Anterior cingulate cortex (tissue), 58 donors: ENCODE results near the gene CCL18.
"Not testable (repeated sequence)": the region's sequence is repeated elsewhere in the genome, so short reads cannot be mapped to it uniquely, and the experiment has no call there.

Experiments used
- DNase-seq, 58 donors: peaks; one replicate each; lab custom pipeline; 2025; lab: John Stamatoyannopoulos, UW

CCL18 gene, protein sequence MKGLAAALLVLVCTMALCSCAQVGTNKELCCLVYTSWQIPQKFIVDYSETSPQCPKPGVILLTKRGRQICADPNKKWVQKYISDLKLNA

DNA sequence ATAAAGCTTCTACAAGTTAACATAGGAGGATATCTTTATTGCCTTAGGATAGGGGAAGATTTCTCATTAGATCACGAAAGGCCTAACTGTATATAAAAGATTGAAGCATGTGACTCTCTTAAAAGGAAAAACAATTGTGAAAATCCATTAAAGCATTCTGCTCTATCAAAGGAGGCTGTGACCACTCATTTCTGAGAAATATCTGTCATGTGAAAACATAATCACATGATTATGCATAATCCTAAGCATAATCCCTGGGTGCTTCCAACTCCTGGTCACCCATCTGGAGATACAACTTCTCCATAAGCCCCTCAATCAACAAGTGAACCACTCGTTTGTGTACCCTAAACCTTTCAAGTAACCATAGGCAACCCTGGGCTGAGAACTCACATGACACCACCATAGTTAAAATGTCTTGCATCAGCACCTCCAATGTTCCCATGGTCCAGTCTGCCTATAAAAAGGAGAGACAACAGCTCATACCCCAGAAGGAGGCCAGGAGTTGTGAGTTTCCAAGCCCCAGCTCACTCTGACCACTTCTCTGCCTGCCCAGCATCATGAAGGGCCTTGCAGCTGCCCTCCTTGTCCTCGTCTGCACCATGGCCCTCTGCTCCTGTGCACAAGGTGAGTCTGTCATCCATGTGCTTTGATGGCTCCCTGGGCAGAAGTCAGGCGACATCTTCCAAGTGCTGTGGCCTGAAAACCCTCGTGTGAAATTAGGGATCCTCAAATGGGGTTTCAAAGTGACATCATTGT, at the start of gene CCL18:
Gene CCL18, plus strand, starts transcription at position 487 of the 756 bp plus-strand sequence. Its CDS starts 71 bp downstream, at position 558.
- no peak for DNase-seq

DNA sequence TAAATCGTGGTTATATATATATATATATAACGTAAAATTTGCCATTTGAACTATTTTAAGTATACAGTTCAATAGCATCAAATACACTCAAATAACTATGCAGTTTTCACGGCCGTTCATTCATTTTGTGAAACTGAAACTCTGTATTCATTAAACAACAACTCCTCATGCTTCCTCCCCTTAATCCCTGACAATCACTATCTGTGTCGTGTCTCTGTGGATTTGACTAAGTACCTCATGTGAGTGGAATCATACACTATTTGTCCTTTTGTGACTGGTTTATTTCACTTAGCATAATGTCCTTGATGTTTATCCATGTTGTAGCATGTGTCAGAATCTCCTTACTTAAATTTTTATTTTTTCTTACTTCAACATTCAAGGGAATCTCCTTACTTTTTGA, 49.1 kb upstream of the CCL18 start:
- DNase-seq: no peak

DNA sequence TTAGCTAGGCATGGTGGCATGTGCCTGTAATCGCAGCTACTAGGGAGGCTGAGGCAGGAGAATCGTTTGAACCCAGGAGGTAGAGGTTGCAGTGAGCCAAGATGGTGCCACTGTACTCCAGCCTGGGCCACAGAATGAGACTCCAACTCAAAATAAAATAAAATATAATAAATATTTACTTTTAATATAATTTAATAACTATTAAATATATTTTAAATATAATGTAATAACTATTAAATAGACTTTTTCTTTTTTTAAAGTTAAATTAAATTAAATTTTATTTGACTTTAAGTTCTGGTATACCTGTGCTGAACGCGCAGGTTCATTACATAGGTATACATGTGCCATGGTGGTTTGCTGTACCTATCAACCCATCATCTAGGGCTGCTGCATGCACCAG, 48.2 kb upstream of the CCL18 start:
- DNase-seq: not testable (repeated sequence)

DNA sequence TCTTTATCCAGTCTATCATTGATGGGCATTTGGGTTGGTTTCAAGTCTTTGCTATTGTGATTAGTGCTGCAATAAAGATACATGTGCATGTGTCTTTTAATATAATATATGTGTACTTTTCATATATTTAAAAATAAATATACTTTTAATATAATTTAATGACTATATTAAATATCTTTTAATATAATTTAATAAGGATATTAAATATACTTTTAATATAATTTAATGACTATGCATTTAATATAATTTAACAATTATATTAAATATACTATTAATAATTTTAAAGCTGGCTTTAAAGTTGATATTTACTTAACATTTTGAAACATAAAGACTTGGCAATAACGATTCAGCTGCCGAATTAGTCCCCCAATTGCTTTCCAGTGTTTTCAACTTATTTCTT, 47.5 kb upstream of the CCL18 start:
- DNase-seq: no peak

DNA sequence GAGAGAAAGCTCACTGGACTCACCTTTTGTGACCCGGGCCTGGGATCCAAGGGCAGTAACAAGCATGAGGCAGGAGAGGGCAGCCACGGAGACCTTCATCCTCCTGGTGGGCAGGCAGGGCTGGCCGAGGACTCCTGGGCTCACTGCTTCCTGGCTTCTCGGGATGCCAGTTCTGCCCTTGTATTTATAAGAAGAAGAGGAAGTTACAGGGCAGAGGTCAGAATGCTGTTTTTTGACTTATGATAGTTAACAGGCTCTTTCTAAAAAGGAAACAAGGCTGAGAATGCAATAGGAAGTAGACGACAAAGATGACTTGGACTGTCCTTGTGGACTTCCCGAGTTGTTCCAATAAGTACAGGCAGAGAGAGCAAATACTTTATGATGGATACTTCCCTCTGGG, 46.3 kb upstream of the CCL18 start, which contains the start of gene CCL23:
Gene CCL23, minus strand, starts transcription at position 174 of the 400 bp plus-strand sequence. Its CDS starts 75 bp downstream, at position 99.
- no peak for DNase-seq

DNA sequence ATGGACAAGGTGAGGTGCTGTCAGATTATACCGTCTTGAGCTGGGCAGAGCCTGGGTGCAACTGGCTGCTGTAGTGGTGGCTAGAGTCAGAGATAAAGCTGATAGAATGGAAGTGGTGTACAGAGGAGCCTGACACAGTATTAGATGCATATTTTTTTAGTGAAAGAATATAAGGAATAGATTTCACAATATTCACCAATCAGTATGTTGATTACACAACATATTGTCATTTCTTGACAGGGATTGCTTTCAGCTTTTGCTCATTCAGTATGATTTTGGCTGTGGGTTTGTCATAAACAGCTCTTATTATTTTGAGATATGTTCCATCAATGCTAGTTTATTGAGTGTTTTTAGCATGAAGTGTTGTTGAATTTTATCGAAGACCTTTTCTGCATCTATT, 44.6 kb upstream of the CCL18 start:
- no peak for DNase-seq

DNA sequence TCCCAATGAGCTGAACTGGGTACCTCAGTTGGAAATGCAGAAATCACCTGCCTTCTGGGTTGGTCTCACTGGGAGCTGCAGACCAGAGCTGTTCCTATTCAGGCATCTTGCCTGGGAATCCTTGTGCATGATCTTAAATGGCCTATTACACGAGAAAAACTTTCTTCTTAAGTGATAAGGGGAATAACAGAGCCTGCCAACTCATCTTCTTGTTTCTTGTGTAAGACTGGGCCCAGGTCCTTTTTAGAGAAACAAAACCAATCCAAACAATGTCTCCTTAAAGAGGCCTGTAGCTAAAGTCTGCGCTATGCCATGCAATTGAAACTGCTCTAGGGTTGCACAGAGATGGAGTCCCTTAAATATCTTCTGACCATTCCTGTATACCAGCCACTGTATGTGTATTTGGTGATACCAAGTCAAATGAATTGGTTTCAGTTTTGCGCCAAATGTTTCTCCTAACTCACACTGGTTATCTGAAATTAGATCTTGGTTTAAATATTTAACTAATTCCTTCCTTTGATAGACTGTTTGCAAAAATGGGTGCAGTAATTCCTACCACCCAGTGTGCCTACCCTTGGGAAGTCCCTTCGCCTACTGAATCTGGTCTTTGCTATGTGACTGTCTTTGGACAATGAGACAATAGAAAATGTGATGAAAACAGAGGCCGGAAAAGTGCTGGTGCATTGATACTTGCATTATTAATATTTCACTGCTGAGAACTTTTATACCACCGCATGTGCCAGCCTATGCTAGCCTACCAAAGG, 39.8 kb upstream of the CCL18 start:
- DNase-seq: no peak

DNA sequence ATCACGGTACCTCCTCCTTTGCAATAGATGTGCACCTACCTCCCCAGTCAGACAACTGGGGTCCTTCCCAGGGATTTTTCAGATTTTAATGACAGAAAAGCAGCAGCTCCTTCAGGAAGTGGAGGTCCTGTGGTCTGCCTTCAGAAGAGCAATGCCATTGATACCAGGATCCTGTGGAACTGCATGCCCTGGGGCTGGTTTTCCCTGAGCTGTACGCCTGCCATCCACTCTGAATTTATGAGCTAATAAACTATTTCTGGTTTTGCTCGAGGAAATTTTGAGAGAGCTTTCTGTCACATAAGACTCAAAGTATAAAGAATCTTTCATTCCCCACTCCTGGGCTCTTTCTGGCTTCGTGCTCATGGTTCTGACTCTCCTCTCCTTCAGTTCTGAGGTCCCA, 36.3 kb upstream of the CCL18 start:
- no peak for DNase-seq

DNA sequence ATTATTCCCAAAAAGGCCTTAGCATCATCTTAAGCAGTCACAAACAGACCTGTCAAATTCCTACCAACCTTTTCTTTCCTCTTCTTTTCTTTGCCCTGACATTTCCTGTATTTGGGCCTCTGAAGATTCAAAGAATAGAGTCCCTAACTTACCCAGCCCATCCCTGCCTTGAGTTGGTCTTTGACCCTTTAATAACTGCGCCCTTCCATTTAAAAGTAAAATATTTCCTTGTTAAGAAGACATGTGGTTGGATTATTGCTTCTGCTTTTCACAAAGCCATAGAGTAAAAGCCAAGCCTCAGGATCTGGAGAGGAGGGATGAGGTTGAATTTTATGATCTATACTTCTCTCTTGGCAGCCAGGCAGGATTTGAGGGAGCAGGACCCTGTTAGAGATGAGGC, 33.1 kb upstream of the CCL18 start:
- DNase-seq: no peak

DNA sequence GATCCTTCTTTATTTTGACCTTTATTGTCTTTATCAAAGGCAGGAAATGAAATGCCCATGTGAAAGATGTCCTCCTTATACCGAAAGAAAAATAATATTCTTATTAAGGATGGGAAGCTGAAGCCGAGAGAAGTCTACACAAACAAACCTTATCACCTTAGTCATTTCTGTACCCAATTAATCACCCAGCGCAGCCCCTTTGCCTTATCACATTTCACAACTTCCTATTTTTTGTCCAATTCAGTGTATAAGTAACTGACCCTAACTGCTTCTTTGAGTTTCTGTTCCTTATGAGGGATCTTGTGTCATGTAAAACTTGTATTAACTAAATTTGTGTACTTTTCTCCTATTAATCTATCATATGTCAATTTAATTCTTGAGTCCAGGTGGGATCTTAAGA, 29.9 kb upstream of the CCL18 start:
- no peak for DNase-seq

DNA sequence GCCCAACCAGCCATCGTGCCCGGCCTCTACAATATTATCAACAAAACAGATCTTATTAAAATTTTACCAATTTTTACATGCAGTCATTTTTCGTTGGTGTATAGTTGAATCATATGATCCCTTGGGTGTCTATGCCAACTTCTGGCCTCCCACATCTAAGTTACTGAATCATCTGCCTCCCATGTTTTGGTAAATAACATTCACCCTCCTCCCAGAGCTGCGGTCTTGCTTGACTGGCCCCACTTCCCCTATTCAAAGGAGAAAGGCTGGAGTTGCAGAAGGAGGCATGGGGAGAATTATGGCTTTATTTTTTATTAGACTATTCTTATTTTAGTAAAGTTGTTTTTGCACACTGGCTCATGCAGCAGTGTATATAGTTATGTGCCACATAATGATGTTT, 27.8 kb upstream of the CCL18 start:
- DNase-seq: no peak

DNA sequence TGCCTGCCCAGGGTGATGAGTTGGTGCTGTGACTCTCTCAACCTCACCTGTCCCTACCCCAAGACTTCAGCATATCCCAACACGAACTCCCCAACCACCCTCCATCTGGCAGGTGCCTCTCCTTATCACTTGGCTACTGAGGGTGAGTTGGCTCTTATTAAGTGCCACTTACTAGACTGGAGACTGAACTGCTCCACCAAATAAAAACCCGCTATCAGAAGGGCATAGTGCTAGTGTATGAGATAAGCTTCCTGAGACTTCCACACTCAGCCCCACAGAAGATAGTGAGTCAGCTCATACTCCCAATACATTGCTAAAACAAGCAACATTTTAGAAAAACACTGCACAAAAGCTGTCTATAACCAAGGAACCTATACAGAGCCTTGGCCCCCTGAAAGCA, 16.0 kb upstream of the CCL18 start:
- no peak for DNase-seq

DNA sequence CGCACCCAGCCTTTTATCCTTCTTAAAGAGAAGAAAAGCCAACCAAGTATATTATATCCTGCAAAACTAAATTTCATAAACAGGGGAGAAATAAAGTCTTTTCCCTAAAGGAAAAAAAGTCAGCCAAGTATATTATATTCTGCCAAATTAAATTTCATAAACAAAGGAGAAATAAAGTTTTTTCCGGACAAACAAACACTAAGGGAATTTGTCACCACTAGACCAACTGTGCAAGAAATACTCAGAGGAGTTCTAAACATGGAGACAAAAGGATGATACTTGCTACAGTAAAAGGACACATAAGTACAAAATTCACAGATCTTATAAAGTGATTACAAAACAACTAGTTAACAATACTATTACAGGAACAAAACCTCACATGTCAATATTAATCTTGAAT, 14.4 kb upstream of the CCL18 start:
- no peak for DNase-seq

DNA sequence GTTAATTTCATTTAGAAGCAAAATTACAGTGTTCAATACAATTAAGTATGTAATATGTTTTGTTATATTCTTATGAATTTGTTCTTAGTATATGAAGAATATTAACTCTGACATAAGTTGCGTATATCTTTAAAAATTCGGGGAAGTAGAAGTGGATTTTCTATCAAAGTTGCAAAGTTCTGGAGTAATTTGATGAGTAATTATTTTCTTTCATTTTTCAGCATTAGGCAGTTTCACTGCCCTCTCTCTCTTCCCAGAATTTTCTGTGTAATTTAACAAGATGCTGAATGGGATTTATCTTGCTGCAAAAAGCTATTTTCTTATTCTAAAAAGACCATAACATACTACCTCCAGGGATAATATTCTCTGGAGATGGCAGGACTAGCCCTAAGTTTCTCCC, 8.9 kb upstream of the CCL18 start:
- no peak for DNase-seq

DNA sequence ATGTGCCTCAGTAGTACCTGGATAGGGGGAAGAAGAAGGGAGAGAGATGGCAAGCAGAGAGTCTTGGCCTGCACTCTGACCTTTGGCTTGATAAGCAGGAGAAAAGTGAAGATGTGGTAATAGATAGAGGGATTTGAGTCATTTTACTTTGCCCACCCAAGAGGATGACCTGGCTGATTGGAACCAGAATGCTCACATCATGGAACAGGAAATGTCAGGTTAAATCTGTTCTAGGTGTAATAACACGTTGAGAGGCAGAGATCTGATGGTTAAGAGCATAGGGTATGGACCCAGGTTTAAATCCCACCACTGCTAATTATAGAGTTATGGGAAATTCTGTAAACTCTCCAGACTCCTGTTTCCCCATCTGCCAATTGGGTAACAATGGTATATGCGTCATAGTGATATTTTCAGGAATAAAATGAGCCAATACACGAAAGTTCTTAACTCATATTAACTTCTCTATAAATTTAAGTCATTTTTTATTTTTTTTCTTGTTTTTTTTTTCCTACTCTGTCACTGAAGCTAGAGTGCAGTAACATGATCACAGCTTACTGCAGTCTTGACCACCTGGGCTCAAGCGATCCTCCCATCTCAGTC, 8.1 kb upstream of the CCL18 start:
- DNase-seq: no peak

DNA sequence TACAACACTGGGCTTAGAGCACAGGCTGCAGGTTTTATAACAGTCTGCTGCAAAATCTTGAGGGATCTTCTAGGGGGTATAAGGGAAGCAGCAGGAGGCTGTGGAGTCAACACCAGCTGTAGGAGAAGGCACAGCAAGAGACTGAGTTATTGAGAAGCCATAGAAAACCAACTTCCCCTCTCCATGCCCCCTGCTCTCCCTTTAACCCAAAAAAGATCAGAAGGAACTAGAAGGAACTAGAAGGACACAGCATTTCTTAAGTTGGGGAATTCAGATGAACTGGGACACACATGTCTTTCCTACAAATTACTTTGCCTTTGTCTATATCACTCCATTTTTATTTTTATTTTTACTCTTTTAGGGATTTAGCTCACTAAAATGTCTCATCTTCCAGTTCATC, 6.2 kb upstream of the CCL18 start:
- DNase-seq: no peak

DNA sequence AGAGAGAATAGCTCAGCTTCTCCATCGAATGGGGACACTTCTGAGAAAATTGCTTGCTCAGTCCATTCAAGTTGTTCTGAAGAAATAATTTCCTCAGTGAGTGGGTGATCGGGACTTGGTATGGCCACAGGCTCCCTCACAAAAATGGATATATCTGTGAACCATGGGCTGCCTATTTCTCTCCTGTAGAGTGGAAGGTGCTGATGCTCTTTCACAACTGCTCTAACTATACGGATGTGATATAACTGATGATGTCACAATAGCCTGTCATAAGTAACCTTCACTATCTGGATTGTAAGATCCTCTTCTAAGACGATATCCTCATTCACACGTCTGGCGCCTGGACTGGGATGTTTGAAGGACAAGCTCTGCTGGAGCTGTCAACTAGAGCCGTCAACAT, 4.7 kb upstream of the CCL18 start:
- no peak for DNase-seq

DNA sequence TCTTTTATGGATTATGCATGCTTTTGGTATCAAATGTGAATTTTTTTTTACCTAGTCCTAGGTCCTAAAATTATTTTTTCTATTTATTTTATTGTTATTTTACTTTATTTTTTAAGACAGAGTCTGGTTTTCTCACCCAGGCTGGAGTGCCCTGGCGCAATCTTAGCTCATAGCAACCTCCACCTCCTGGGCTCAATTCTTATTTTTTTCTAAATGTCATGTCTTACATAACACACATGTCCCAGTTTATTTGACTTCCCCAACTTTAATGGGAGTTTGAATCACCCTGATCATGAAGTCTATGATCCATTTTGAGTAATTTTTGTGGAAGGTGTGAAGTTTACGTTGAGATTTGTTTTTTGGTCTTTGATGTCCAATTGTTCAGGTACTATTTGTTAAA, 3.3 kb upstream of the CCL18 start:
- DNase-seq: no peak

DNA sequence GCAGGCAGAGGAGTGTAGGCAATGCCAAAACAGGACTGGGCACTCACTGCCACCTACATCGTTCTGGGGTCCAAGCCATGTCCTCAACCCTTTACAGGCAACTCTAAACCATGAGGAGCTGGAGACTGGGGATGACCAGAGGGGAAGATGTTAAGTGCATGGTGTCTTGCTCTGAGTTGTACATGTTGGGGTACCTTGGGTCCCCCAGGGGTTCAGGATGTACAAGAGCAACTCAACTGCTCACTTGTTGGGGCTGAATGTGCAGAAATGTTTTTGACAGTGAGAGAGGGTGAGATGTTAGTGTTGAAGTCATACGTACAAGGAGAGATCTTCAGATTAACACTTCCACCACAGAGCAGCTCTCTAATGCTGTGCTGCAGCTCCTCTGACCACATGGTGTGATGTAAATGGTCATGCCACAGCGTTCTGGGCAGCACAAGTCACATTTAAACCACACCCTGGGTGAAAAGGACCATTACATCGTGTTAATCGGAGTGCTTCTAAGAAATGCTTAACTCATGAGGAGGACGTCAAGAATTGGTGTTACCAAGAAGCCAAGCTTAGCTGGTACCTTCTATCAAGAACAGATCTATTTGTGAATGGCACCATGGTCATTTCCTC, 2.4 kb downstream of the CCL18 start:
- DNase-seq: no peak

DNA sequence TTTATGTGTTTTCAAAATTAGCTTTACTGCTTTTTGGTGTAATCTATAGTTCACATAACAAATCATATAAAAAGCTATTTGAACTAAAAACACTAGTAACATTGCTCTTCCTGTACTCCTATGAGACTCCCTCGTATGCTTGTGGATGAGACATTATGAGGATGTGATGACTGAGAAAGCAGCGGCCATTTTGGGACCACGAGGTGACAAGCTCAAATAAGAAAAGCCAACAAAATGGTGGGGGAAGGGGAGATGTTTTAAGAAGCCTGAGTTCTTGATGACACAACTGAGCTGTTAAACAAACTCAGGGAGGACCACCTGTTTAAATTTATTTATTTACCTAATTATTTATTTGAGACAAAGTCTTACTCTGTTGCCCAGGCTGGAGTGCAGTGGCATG, 4.5 kb downstream of the CCL18 start:
- no peak for DNase-seq

DNA sequence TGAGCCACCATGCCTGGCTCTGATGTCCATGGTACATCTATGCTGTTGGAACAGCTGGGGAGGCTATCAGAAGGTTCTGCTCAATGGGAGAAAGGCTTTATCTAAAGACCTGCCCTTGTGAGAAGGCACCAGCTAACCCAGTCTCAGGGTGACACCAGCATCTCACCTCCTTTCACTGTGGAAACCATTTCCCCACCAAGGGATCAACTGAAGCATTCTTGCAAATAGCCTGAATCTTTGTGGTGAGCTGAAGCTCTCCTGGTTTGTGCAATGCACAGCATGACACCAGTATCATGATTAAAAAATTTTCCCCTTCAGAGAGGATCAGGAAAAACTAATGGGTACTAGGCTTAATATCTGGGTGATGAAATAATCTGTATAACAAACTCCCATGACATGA, 5.1 kb downstream of the CCL18 start:
- no peak for DNase-seq
